Measurements from ENCODE around the gene ITGAV.

ITGAV gene

DNA sequence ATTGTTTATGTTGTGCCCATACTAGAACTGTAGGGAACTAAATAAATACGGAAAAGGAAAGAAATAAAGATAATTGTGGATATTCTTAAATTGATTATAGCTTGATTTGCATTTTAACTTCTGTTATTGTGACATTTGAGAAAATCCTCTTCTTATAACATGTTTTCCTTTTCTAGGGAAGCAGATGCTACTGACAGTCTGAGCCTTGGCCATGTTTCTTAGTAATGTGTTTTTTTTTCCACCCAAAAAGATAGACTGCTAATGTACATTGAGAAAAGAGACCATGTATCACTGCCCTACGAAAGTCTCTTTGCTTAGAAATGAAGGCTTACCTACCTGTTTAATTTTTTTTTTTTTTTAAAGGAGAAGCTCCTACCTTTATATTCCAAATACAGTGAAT lies 22.2 kb downstream of the ITGAV start:
- Histone ChIP-seq H3K4me3 (ENCODE audit: extremely low read depth, insufficient read depth, low read length, poor library complexity, severe bottlenecking) (no peak overlapping the region), H3K36me3 (ENCODE audit: control insufficient read depth, insufficient read depth, low read length) (peaks cover 73% of the 10 kb centered on the region), H3K27ac (ENCODE audit: low read depth, low read length, severe bottlenecking) (peak overlapping the region; percentile 58), H3K4me1 (ENCODE audit: control insufficient read depth, insufficient read depth, low read length, poor library complexity, severe bottlenecking) (peaks cover 48% of the 10 kb centered on the region), H3K9me3 (ENCODE audit: control insufficient read depth, low read length) (no peaks in the 10 kb centered on the region)
- 100% methylated on average over 1 of the region's 2 CpGs; no CpG with 5 or more reads in 1 of the 2 experiments for WGBS, 2 experiments (ENCODE audit: insufficient coverage in 2 of 2)

DNA sequence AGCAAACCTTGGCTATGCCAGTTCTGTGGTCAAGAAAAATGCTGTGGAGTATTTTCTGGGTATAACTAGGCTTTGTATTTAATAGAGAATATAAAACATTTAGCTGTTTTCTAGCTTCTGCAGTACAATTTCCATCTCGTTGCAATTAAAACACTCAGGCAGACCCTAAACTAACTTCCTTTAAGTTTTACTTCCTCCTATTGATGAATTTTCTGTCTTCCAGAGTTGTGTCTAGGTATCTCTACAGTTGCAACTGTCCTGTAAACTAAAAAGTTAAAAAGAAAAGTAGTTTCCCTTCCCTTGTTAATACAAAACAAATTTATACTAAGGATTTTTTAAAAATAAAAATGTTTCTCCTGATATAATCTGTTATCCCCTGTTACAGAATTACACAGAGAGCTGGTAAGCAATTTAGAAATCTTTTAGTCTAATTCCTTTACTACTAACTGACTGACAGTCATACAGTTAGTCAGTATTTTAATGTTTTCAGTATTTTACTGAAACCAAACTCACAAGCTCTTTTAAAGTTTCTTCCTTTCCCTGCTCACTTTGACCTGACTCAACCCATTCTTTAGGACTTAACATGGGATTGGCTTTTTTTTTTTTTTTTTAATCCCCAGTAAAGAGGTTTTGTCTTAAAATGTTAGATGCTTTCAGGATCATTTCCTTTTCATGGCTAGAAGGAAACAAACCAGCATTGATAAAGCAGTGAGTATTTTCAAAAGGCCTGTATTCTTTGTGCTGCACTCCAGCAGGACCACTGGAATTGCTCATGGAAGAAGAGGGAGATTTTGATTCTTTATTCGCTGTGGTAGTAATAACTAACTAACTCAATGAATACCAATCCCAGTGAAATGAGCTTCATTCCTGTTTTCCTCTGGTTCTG lies 22.9 kb downstream of the ITGAV start:
- Histone ChIP-seq H3K4me3 (ENCODE audit: extremely low read depth, insufficient read depth, low read length, poor library complexity, severe bottlenecking) (no peak overlapping the region), H3K36me3 (ENCODE audit: control insufficient read depth, insufficient read depth, low read length) (peaks cover 72% of the 10 kb centered on the region), H3K4me1 (ENCODE audit: control insufficient read depth, insufficient read depth, low read length, poor library complexity, severe bottlenecking) (peaks cover 41% of the 10 kb centered on the region), H3K27ac (ENCODE audit: low read depth, low read length, severe bottlenecking) (peak overlapping the region; percentile 58), H3K9me3 (ENCODE audit: control insufficient read depth, low read length) (no peaks in the 10 kb centered on the region)
- WGBS, 2 experiments (ENCODE audit: insufficient coverage in 2 of 2), result no CpG with 5 or more reads among the region's 2 CpGs

DNA sequence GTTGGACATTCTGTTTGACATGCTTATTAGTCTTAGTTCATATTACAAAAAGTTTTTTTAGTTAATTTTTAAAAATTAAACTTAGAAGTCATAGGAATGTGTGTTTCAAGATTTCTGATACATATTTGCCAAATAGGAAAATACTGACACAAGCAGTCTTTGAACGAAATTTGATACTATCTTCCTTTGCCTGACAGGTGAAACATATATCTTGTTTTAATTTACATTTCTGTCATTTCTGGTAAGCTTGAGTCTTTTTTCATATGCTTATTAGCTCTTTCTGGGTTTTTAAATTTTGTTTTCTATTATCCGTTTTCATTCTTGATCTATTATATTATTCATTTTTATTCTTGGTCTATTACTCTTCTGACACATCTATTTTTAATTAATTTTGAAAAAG lies 24.5 kb downstream of the ITGAV start:
- Histone ChIP-seq H3K4me1 (ENCODE audit: control insufficient read depth, insufficient read depth, low read length, poor library complexity, severe bottlenecking) (peaks cover 25% of the 10 kb centered on the region), H3K27ac (ENCODE audit: low read depth, low read length, severe bottlenecking) (no peak overlapping the region), H3K4me3 (ENCODE audit: extremely low read depth, insufficient read depth, low read length, poor library complexity, severe bottlenecking) (no peak overlapping the region), H3K9me3 (ENCODE audit: control insufficient read depth, low read length) (no peaks in the 10 kb centered on the region), H3K36me3 (ENCODE audit: control insufficient read depth, insufficient read depth, low read length) (peaks cover 72% of the 10 kb centered on the region)
- WGBS, 2 experiments (ENCODE audit: insufficient coverage in 2 of 2), result 100% methylated on average over 1 of the region's 2 CpGs; no CpG with 5 or more reads in 1 of the 2 experiments

DNA sequence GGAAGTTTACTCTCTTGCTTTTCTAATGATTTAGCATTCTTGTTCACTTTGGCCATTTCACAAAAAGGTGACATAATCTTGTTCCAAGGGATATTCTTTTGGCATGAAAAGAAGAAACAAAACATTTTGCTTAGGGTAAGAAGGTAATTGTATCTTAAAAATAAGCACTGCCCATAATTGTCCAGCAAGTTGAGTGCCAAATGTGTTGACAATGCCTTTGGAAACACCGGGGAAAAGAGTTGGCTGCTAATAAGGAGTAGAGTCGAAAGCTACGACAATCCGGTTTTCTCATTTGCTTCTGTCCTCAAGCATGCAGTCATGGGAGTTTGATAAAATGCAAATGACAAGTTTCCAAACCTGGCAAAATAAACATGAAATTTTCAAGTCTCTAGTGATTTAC lies 27.3 kb downstream of the ITGAV start:
- peaks cover 57% of the 10 kb centered on the region for H3K36me3 ChIP-seq (ENCODE audit: control insufficient read depth, insufficient read depth, low read length)
- 91 to 98% methylated on average over 3 to 4 of the region's 4 CpGs for WGBS, 2 experiments (ENCODE audit: insufficient coverage in 2 of 2)
- H3K4me3 ChIP-seq (ENCODE audit: extremely low read depth, insufficient read depth, low read length, poor library complexity, severe bottlenecking), result no peak overlapping the region
- no peaks in the 10 kb centered on the region for H3K9me3 ChIP-seq (ENCODE audit: control insufficient read depth, low read length)
- peaks cover 6% of the 10 kb centered on the region for H3K4me1 ChIP-seq (ENCODE audit: control insufficient read depth, insufficient read depth, low read length, poor library complexity, severe bottlenecking)
- H3K27ac ChIP-seq (ENCODE audit: low read depth, low read length, severe bottlenecking), result peak overlapping the region; percentile 6

DNA sequence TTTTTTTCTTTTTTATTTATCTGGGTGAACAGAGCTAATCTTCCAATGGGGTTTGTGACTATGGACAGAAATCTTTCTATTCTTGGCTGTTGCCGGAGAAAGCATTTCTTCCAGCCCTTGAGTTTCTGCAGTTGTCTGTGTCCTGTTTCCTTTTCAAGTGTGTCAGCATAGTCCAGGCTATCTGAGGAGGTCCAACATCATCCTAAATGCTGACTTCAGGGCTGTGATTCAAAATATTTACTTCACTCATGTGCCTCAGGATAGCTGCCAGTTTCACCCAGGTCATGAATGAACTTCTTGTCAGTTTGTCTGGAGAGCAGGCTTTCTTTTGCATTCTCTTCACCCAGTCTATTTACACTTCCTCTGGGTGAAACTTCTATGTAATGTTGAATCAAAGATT lies 27.9 kb downstream of the ITGAV start:
- 100% methylated on average over 1 of the region's 1 CpG for WGBS, 2 experiments (ENCODE audit: insufficient coverage in 2 of 2)
- Histone ChIP-seq H3K9me3 (ENCODE audit: control insufficient read depth, low read length) (no peaks in the 10 kb centered on the region), H3K4me1 (ENCODE audit: control insufficient read depth, insufficient read depth, low read length, poor library complexity, severe bottlenecking) (no peaks in the 10 kb centered on the region), H3K36me3 (ENCODE audit: control insufficient read depth, insufficient read depth, low read length) (peaks cover 60% of the 10 kb centered on the region), H3K4me3 (ENCODE audit: extremely low read depth, insufficient read depth, low read length, poor library complexity, severe bottlenecking) (no peak overlapping the region), H3K27ac (ENCODE audit: low read depth, low read length, severe bottlenecking) (no peak overlapping the region)

DNA sequence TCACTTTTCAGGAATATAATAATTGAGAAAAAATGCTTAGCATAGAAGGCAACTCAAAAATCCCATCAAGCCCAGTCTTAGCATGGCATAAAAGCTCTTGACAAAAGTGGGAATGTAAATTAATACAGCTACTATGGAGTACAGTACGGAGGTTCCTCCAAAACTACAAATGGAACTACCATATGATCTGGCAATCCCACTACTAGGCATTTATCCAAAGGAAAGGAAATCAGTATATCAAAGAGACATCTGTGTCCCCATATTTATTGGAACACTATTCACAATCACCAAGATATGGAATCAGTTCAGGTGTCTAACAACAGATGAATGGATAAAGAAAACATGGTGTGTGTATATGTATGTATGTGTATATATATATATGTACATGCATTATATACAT lies 28.8 kb downstream of the ITGAV start:
- Histone ChIP-seq H3K27ac (ENCODE audit: low read depth, low read length, severe bottlenecking) (no peak overlapping the region), H3K36me3 (ENCODE audit: control insufficient read depth, insufficient read depth, low read length) (peaks cover 64% of the 10 kb centered on the region), H3K4me1 (ENCODE audit: control insufficient read depth, insufficient read depth, low read length, poor library complexity, severe bottlenecking) (no peaks in the 10 kb centered on the region), H3K9me3 (ENCODE audit: control insufficient read depth, low read length) (no peaks in the 10 kb centered on the region), H3K4me3 (ENCODE audit: extremely low read depth, insufficient read depth, low read length, poor library complexity, severe bottlenecking) (no peak overlapping the region)
- whole genome bisulfite sequencing, 2 experiments (ENCODE audit: insufficient coverage in 2 of 2), result no CpG with 5 or more reads among the region's 1 CpG

DNA sequence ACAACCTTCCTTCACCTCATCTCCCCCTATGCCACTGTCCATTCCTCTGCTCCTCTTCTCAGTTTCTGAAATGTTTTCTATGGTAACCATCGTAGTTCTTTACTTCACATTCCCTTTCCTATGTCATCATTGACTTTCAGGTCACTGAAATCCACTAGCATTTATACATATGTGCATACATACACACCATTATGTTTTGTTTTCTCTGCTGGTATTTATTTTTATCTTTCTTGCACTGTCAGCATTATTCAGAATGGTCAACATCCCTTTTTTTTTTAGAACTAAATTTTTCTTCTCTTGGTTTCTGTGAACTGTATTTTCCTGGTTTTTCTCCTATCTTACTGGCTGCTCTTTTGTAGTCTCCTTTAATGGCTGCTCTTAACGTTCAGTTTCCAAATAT lies 33.2 kb downstream of the ITGAV start:
- Histone ChIP-seq H3K4me3 (ENCODE audit: extremely low read depth, insufficient read depth, low read length, poor library complexity, severe bottlenecking) (no peak overlapping the region), H3K4me1 (ENCODE audit: control insufficient read depth, insufficient read depth, low read length, poor library complexity, severe bottlenecking) (no peaks in the 10 kb centered on the region), H3K36me3 (ENCODE audit: control insufficient read depth, insufficient read depth, low read length) (peaks cover 82% of the 10 kb centered on the region), H3K27ac (ENCODE audit: low read depth, low read length, severe bottlenecking) (no peak overlapping the region), H3K9me3 (ENCODE audit: control insufficient read depth, low read length) (no peaks in the 10 kb centered on the region)
- 91 to 92% methylated on average over 2 of the region's 2 CpGs for WGBS, 2 experiments (ENCODE audit: insufficient coverage in 2 of 2)

DNA sequence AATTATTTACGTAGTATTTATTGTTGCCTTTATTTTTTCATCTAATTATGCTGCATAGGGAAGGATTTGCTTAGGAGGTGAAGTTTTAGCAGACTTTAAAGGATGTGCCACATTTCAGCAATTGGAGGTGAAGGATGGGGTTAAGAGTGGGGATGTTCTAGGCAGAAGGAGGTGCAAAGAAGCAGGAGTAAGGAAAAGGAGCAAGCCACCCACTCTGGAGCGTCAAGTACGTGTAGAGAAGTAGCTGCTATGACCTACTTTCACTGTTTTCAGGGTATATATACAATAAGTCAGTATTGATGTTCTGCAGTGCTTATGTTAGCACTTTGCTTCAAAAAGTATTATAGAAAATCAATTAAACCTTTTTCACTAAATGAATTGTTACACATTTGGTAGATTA lies 34.4 kb downstream of the ITGAV start:
- Histone ChIP-seq H3K4me3 (ENCODE audit: extremely low read depth, insufficient read depth, low read length, poor library complexity, severe bottlenecking) (no peak overlapping the region), H3K36me3 (ENCODE audit: control insufficient read depth, insufficient read depth, low read length) (peaks cover 79% of the 10 kb centered on the region), H3K4me1 (ENCODE audit: control insufficient read depth, insufficient read depth, low read length, poor library complexity, severe bottlenecking) (peaks cover 4% of the 10 kb centered on the region), H3K9me3 (ENCODE audit: control insufficient read depth, low read length) (no peaks in the 10 kb centered on the region), H3K27ac (ENCODE audit: low read depth, low read length, severe bottlenecking) (no peak overlapping the region)
- 100% methylated on average over 2 of the region's 3 CpGs; no CpG with 5 or more reads in 1 of the 2 experiments for WGBS, 2 experiments (ENCODE audit: insufficient coverage in 2 of 2)

DNA sequence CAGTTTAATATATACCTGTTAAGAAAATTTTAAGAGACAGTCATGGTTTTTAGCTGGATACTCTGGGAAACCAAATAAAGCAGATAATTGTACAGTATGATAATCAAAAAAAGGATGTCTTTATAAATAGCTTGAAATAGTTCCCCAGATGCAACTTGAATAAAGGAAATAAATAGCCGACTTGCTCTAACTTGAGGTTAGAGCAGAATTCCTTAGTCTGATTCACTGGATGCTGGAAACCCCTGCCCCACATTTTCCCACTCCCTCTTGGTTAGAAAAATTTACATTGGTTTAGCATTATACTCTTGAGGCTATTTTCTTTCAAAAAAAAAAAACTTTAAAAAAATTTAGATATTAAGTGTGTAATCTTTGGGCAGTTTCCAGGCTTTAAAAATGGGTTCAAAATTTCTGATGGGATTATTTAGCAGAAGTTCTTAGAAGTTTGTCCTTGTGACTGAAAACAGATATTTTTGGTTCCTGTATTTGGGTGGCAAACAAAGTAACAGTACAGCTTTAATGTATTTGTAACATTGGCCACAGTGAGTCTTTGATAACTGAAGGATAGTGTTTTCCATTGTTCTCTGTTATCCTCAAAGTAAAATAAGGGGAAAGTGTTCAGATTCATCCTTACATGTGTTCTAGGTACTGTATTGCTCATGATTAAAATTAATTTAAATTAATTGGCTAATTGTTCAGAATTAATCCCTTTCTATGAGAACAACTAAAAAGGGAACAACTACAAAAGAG lies 39.6 kb downstream of the ITGAV start:
- WGBS, 2 experiments (ENCODE audit: insufficient coverage in 2 of 2), result no CpG with 5 or more reads among the region's 1 CpG
- Histone ChIP-seq H3K36me3 (ENCODE audit: control insufficient read depth, insufficient read depth, low read length) (peaks cover 59% of the 10 kb centered on the region), H3K9me3 (ENCODE audit: control insufficient read depth, low read length) (no peaks in the 10 kb centered on the region), H3K27ac (ENCODE audit: low read depth, low read length, severe bottlenecking) (no peak overlapping the region), H3K4me1 (ENCODE audit: control insufficient read depth, insufficient read depth, low read length, poor library complexity, severe bottlenecking) (peaks cover 9% of the 10 kb centered on the region), H3K4me3 (ENCODE audit: extremely low read depth, insufficient read depth, low read length, poor library complexity, severe bottlenecking) (no peak overlapping the region)

DNA sequence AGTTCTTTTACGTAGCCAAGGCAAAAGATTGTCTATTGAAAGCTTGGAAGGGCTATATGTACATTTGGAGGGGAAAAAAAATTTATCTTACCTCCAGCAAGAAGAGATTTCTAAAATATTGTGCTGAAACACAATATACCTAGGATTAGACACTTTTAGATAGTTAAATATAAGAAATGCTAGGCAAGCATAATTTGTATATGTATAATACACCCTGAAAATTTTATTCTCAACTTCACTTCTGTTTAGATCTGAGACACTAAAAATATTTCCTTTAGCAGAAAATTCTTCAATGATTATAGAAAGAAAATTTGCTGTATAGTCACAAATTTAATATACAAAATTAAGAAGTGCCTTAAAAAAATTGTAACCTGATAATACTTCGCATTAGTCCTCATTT lies 42.6 kb downstream of the ITGAV start:
- WGBS, 2 experiments (ENCODE audit: insufficient coverage in 2 of 2), result no CpG with 5 or more reads among the region's 2 CpGs
- Histone ChIP-seq H3K9me3 (ENCODE audit: control insufficient read depth, low read length) (no peaks in the 10 kb centered on the region), H3K27ac (ENCODE audit: low read depth, low read length, severe bottlenecking) (no peak overlapping the region), H3K4me1 (ENCODE audit: control insufficient read depth, insufficient read depth, low read length, poor library complexity, severe bottlenecking) (peaks cover 9% of the 10 kb centered on the region), H3K36me3 (ENCODE audit: control insufficient read depth, insufficient read depth, low read length) (peaks cover 54% of the 10 kb centered on the region), H3K4me3 (ENCODE audit: extremely low read depth, insufficient read depth, low read length, poor library complexity, severe bottlenecking) (no peak overlapping the region)

DNA sequence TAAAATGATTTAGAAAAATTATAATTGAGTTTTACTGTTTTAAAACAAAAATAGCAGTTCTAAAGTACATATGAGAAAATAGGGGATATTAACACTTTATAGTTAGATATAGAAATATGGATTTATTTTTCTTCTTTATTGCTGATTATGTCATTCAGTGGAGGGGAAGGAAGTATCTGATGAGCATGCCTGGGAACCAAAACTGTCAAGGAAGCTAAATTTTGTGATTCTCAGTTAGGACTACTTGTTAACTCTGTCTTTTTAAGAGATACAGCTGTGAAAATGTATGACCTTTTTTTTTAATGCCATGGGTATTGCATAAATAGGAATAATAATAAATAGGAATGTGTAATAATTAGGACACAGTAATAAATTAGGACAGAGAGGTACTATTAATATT lies 44.8 kb downstream of the ITGAV start:
- Histone ChIP-seq H3K4me3 (ENCODE audit: extremely low read depth, insufficient read depth, low read length, poor library complexity, severe bottlenecking) (no peak overlapping the region), H3K27ac (ENCODE audit: low read depth, low read length, severe bottlenecking) (no peak overlapping the region), H3K9me3 (ENCODE audit: control insufficient read depth, low read length) (no peaks in the 10 kb centered on the region), H3K4me1 (ENCODE audit: control insufficient read depth, insufficient read depth, low read length, poor library complexity, severe bottlenecking) (peaks cover under 1% of the 10 kb centered on the region), H3K36me3 (ENCODE audit: control insufficient read depth, insufficient read depth, low read length) (peaks cover 55% of the 10 kb centered on the region)

Data from mesodermal cell (in vitro differentiated cells).